Upper lobe of left lung (tissue), 6 donors: Measurements from ENCODE around the gene GKN1. TPM values are rescaled to one million over a fixed set of nuclear protein-coding genes. Genes with fewer than 3 reads are reported as not detected.

Experiments used
- total RNA-seq, 6 donors: library from RNA; depleted of rRNA in 4 of 6; stranded (reverse); fragments of >200 nt in 4 of 6; gene quantifications; one replicate each; pipeline versions ENCODE4 v1.1.0 to v1.2.1, GENCODE V29; 2016 to 2021
- donor health status: DM: no; HTN: no; CAD: no; lungs with moderate emphysema.
- donor health status: DM: no; HTN: yes; CAD: no; lungs with severe emphysema.

Gene GKN1
- total RNA-seq, 6 donors from 2014 or later: not detected

Other genes with a start within 250 kb of the GKN1 start
- 10 to 100 TPM; 13.2 to 36.1 (median 26.3) TPM for gene ARHGAP25, start 239.8 kb upstream of the GKN1 start, total RNA-seq
- not detected for gene BMP10, start 103.2 kb upstream of the GKN1 start, total RNA-seq
- gene GKN2, start 21.7 kb upstream of the GKN1 start, total RNA-seq: 100 to 1,000 TPM in 1 of 6 donors, 10 to 100 TPM in 5; 10.5 to 195 (median 60.7) TPM
- gene ANTXR1, start 38.5 kb downstream of the GKN1 start, total RNA-seq: 10 to 100 TPM; 11.5 to 76.4 (median 31.4) TPM